Measurements from ENCODE around the gene PACSIN2.
A peak's percentile ranks its signal among the peaks of the same experiment; 100 is the strongest.
"Not testable (repeated sequence)": the region's sequence is repeated elsewhere in the genome, so short reads cannot be mapped to it uniquely, and the experiment has no call there.

The PACSIN2 gene, protein sequence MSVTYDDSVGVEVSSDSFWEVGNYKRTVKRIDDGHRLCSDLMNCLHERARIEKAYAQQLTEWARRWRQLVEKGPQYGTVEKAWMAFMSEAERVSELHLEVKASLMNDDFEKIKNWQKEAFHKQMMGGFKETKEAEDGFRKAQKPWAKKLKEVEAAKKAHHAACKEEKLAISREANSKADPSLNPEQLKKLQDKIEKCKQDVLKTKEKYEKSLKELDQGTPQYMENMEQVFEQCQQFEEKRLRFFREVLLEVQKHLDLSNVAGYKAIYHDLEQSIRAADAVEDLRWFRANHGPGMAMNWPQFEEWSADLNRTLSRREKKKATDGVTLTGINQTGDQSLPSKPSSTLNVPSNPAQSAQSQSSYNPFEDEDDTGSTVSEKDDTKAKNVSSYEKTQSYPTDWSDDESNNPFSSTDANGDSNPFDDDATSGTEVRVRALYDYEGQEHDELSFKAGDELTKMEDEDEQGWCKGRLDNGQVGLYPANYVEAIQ

DNA sequence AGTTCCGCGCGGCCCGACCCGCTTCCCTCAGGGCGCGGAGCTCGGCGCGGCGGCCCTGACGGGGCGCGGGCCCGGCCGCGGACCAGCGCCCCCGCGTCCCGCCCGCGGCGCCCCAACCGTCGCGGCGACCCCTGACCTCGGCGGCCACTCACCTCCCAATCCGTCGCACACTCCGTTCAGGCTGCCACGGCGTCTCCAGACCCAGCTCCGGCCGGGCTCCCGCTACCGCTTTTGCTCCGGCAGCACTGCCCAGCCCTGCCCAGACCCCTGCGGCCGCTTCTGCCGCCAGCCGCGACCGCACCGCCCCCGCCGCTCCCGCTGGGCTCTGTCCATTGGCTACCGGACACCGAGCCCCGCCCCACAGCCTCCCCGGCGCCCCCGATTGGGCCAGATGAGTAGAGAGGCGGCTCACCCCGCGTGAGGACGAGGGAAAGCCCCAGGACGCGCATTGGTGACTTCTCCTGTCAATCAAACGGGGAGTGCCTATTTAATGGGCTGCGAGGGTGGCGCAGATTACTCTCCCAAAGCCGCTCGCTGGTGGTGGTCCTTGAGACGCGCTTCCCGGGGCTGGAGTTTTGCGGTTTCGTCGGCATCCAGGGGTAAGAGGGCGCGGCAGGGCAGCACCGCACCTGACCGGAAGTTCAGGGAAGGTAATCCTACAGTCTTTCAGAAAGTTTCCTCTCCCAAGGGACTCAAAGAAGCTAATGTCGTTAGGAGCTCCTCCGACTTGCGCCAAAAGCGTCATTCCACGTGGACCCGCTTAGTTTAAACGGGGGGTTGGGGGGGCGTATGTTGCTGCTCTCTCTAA lies at the start of gene PACSIN2:
Gene PACSIN2, minus strand, starts transcription at position 281 of the 808 bp plus-strand sequence. CDS start 103,069 bp downstream, outside the sequence.
- peak; percentile 100 for DNase-seq (ENCODE audit: low spot score)

DNA sequence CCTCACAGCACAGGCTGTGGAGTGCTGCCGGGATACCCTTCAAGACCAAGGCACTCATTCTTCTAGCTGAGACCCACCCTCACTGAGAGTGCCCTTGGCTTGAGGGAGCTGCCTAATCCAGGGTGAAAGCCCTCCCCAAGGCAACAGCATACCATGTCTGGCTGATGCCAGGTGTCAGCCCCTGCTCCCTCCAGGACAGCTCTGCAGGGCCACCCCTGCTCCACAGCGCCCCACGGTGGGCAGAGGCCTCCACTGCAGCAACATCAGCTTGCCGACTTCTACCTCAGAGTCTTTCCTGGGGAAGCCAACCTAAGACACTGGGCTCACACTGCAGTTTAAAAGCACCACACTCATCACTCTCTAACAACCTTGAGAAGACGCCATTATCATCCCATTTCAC lies 45.2 kb upstream of the PACSIN2 start:
- DNase-seq (ENCODE audit: low spot score) = peak; percentile 29

DNA sequence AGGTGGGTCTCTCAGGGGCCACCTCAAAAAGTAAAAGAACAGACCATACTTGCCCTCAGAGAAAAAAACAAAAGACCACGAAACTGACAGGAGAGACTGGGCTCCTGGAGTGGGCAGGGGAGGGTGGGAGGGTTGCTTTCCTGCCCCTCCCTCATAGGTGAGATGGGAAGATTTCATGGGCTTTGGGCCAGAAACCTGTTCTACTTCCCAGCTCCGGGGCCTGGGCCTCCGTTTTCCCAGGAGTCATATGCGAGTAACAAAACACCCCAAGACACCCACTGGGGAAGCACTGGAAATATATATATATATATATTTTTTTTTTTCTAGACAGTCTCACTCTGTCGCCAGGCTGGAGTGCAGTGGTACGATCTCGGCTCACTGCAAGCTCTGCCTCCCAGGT lies 42.7 kb upstream of the PACSIN2 start:
- DNase-seq (ENCODE audit: low spot score) = no peak

DNA sequence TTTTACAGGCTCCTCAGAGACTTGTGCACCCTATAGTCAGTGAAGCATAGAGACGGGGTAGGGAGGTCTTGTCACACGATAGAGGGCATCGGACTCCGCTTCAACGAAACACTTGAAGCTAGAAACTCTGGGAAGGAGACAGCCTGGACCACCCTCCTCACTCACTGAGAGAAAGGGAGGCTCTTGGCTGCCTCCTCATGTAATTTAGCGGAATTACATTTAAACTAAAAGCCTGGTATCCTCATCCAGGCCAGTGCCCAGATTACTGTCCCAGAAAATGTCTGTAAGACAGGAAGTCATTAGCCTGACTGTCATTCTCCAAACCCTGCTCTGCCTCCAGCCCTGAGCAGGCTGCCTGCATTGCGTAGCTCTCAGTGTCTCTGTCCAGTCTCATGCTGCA lies 38.2 kb upstream of the PACSIN2 start:
- no peak for DNase-seq (ENCODE audit: low spot score)

DNA sequence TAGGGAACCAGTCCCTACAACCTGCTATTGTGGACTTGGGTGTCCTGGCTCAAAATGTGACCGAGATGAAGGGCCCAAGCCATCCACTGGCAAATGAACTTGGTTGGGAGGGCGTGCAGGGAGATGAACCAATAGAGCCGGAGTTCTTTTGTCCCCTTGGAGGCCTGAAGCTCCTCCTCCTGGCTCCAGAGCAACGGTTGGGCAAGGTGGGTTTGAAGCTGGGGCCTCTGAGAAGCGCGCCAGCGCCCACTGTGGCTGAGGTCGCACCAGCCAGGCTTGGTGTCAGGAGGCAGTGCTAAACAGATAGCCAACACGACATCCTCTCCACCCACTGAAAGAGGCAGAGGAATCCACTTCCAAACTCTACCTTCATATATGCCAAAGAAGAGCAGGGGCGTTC lies 36.0 kb upstream of the PACSIN2 start:
- DNase-seq (ENCODE audit: low spot score) = no peak

DNA sequence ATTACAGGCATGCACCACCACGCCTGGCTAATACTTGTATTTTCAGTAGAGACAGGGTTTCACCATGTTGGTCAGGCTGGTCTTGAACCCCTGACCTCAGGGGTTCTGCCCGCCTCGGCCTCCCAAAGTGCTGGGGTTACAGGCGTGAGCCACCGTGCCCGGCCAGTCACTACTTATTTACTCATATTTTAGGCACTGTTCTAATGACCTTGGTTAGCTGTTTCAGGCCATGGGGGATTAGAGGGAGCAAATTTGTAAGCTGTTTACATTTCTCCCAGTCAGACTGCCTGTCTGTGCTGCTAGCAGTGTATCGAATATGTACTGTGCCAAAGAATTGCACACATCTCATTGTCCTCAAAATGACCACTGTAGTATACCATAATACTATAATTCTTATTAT lies 32.7 kb upstream of the PACSIN2 start:
- no peak for DNase-seq (ENCODE audit: low spot score)

DNA sequence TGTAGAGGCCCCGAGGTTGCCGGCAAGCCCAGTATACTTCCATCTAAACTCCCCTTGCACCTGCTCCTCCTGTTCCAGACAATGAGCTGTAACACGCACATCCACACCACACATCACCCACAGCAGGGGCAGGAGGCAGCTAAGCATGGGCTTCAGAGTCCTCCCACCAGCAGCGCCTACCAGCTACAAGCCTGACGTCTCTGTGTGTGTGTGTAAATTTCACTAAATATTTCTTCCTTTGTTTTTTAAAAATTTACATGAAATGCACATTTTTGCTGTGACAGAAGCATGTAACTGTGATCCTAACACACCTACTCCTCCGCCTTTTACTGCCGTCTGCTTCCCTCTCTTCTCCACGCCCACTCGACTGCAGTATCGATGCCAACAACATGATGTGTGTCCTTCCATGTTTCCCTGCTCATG lies 29.4 kb upstream of the PACSIN2 start:
- no peak for DNase-seq (ENCODE audit: low spot score)

DNA sequence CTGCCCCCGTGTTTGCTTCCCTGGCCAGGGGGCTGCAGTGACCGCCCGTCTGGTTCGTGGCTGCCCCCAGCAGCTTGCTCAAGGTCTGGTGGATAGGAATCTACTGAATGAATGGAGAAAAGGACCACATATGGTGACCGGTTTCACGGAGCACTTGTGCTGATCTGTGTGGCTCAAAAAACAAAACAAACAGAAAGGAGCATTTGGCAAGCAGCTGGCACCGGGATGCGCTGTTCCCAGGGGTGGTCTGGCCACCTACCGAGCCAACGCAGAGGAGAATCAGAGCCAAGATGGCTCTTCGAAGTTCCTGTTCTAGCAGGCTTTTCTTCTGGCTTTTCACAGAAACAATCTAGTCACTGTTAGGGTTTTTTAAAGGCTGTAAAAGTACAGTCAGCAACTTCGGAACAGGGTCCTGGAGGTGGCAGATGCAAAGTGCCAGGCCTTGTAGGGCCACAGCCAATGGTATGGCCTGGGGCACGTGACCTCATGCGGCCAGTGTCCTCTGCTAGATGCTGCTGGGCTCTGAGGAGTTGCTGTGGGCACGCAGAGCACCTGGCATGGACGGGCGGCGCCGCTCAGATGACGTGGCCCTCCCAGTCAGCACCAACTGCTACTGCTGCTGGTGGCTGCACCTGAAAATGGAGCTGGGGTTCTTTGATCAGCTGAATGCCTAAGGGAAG lies 27.3 kb upstream of the PACSIN2 start:
- DNase-seq (ENCODE audit: low spot score) = no peak

DNA sequence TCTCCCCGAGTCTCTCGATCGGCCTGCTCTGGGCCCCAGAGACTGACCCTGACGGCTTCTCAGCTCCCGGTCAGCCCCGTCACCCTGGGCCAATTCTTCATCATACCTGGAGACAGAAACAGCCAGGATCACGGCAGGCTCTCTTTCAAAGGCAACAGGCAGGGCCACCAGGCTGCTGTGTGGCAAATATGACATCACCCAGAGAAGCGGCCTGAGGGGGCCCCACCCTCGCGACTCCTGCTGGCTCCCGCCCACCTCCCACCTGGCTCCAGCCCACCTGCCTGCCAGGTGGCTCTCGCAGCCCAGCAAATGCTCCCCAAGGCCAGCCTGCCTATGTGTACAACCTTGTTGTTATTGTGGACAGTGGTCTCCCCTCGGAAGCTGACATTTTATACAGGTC lies 24.9 kb upstream of the PACSIN2 start:
- no peak for DNase-seq (ENCODE audit: low spot score)

DNA sequence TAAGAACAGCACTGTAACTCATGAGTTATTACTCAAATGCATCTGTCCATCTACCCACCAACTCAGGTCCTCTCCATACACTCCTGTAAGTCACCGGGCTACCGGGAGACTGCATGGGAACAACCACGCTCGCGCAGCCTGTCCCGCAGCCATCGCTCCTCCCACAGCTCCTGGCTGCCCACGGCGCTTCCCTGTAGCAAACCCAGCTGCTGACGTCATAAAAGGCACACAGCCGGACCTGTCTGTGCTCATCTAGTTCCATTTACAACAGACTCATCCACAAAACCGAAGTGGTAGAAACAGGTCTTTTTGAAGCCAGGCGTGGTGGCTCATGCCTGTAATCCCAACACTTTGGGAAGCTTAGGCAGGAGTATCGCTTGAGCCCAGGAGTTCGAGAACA lies 23.4 kb upstream of the PACSIN2 start:
- DNase-seq (ENCODE audit: low spot score) = no peak

DNA sequence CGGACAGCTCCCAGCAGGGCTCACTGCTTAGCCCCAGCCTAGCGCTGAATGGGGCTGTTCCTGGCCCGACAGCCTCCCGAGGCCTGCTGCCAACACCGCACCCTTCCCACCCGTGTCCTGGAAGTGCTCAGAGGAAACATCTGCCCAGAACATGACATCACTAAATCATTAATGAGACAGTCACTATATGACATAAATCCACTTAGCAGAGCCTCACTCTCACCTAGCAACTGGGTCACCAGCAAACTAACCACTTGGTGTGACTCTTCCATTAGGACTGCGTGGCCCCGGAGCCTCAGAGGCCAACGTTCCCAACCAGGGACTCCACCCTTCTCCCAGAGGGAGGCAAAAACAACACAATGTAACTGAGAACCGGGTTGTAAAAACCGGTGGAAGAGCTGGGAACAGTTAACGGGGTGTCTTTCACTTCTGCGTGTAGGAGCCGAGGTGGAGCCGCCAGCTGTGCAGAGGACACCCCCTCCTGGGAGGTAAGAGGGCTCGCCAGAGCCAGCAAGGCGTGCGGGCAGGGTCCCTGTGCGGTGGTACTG lies 21.4 kb upstream of the PACSIN2 start:
- DNase-seq (ENCODE audit: low spot score) = no peak

DNA sequence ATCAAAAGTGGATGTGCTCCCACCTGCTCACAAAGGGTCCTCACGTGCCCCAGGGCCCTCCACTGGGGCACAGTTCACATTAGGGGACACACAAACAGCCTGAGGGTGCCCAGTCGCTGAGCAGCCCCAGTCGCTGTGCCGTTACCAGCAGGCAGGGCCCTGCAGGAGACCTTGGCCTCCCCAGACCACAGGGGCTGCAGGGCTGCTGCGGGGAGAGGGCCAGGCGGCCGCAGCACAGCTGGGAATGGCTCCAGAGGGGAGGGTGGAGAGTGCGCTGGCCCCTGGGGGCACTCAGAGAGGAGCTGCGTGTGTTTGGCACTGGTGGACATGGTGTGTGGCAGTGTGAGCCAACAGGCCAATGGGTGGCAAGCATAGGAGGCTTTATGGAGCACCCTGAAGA lies 20.3 kb upstream of the PACSIN2 start:
- DNase-seq (ENCODE audit: low spot score) = no peak

DNA sequence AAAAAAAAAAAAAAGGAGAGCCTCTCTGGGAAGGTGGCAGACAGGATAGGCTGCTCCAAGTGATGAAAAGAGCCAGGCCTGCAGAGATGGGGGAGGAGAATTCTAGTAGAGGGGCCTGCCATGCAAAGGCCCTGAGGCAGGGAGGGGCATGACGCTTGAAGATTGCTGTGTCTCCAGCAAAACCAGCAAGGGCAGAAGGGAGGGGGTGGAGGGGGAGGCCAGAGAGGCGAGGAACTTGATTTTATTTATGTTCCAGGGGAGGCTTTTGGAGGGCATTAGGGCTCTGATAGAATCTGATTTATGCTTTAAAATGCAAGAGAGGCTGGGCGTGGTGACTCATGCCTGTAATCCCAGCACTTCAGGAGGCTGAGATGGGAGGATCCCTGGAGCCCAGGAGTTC lies 16.7 kb upstream of the PACSIN2 start:
- no peak for DNase-seq (ENCODE audit: low spot score)

DNA sequence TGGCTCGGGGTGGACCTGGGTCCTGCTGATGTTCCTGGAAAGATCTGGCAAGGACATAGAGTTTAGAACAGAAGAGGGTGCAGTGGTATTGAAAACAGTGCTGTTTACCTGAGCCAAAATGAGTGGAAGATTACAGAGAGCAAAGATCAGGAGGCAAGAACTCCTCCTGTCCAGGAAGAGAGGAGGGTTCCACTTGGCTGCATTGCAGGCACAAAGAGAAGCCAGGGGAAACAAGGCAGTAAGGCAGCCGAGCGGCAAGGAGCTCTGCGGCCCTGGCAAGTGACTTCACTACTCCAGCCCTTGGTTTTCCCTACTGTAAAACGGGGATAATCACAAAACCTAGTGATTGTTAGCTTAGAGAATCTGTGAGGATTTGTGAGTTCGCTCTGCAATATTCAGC lies 3.7 kb upstream of the PACSIN2 start:
- DNase-seq (ENCODE audit: low spot score) = no peak

DNA sequence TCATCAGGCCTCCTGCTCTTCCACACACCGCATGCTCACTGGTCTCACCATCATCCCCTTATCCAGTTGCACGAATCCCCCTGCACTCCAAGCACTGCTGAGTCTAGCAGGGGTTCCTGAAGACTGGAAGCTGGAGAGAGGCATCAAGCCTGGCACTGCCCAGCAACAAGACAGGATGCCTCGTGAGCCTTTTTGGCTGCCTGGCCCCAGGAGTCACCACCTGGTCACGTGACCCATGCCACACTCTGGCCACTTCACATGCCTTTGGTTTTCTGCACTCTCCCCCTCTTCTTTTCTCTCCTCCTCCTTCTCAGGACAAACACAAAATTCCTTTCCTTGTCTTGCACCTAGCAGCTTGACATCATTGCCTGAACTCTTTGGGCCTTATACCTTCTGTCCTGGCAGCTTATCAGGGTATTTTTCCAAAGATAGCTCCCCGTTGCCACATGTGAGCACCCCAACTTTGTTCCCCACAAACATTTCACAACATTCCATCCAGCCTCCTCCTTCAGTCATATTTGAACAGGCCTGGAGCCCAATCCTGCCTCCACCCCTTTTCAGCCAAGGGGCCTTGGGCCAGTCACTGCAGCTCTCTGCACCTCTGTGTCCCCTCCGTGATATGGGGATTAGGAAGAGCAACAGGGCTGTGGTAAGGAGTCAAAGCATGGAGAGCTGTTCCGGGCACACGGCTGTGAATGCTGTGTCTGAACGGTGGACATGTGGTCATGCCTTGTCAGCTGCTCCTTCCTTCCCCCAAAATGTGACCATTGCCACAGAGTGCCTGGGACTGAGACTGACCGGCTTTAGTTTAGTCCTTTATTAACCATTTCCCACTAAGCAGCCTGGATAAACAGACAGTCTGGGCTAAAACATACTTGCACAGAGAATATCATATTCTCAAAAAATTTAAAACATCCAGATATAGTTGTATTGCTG lies 2.8 kb upstream of the PACSIN2 start:
- no peak for DNase-seq (ENCODE audit: low spot score)

DNA sequence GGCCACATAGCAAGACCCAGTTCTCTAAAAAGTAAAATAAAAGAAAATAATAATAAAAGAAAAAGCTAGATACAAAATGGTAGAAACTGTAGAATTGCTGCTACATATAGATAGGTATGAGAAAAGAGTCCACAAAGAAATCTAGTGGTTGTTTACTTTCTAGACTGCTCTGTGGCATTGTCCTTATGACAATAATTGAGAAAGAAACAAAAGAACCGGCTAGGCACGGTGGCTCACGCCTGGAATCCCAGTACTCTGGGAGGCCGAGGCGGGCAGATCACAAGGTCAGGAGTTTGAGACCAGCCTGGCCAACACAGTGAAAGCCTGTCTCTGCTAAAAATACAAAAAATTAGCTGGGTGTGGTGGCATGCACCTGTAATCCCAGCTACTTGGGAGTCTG lies 1.2 kb upstream of the PACSIN2 start:
- not testable (repeated sequence) for DNase-seq (ENCODE audit: low spot score)

DNA sequence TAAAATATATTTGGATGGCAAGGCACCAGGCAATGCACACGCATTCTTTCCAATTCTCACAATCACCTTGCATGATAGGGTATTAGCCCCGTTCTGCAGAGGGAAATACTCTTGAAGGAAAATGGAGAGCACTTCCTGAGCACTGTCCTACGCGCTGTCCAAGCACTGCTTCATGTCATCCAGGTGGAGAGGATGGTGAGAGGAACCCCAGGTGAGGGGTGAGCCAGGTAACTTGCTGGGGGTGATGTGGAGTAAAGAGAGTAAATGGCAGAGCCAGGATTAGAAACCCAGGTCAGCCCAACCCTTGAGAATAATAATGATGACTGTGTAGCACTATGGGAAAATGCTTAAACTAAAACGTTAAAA lies 711 bp upstream of the PACSIN2 start:
- DNase-seq (ENCODE audit: low spot score) = no peak

DNA sequence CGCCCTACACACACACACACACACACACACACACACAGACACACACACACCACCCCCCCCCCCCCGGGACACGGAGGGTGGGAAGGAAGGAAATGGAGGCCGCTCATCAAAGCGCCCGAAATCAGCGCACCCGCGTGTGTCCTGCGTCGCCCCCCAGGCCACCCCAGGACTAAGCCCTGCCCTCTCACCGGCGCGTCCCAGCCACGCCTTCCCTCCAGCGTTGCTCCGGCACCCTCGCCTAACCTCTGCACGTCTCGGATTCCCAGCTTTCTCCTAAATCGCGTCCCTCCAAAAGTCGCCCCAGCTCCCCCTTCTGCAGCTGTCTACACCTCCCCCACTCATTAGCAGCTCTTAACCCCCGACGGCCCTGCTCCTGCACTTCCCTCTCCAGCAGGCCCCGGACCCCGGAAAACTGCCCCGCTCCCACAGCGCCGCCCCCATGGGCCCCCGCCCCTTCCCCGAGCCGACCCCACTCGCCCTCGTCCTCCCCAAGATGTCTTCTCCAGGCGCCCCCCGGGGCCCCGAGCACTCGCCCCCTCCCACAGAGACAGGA lies 557 bp downstream of the PACSIN2 start:
- DNase-seq (ENCODE audit: low spot score) = no peak

DNA sequence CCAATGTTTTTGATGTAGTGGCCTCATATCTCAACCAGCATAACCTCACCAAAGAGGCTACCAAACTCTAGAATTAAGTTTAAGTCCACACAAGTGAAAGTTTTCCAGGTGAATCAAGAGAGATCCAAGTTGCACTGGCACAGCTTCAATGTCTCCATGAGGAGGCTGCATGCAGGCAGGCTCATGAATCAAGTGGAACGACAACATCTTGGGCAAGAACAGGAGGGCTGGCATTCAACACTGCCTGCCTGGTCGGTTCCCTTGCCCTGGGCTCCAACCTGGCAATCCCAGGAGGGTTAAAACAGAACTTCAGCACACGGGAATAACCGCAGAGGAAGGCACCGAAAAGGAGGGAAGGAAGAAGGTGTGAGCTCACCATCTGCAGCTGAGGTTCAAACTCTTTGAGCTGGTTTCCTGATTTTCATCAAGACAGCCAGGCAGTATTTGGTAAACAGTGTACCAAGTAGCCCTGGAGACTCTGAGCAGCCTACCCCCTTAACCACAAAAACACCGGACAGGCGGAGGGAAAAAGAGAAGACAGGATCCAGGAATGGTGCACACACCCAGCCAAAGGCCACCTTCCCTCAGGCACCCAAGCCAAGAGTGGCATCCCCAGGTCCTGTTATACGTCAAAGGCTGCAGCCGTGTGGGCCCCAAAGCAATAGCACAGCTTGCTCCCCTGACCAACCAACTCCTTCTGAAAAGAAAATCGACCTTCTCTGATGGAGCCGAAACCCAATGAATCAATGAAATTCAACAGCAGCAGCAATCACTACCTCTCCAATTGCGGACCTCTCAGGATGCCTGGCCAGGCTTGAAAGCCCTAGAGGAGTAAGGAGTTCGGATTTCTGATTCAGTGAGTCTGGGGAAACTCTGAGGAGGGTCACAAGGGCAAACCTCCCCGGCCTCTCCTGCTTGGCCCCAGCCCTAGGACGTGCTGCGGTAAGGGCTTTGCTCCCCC lies 1.3 kb downstream of the PACSIN2 start:
- DNase-seq (ENCODE audit: low spot score) = no peak

DNA sequence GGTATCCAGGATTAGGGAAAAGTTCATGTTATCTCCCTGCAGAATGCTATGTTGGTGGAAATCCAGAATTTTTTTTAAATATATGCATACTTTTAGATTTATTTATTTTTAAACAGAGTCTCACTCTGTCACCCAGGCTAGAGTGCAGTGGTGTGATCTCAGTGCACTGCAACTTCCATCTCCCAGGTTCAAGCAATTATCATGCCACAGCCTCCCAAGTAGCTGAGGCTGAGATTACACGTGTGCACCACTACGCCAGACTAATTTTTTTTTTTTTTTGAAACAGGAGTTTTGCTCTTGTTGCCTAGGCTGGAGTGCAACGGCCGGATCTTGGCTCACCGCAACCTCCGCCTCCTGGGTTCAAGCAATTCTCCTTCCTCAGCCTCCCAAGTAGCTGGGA lies 2.6 kb downstream of the PACSIN2 start:
- no peak for DNase-seq (ENCODE audit: low spot score)

Measured in hepatic stellate cell (primary cell).